Astrocyte (in vitro differentiated cells and primary cell): ENCODE results near the gene NUDT13.

ENCODE experiments used
- EZH2 ChIP-seq: IDR thresholded peaks from 2 replicates; pipeline ENCODE4 v1.6.1; 2012; ENCODE audit warnings: mild to moderate bottlenecking, low read length, inconsistent platforms; ENCODE audit not compliant: insufficient read depth
- TF ChIP-seq, protein P1 (sequence below): IDR thresholded peaks from 2 replicates; pipeline ENCODE4 v1.5.1; 2011; ENCODE audit warnings: low read depth, mild to moderate bottlenecking, inconsistent platforms, low read length, moderate library complexity; ENCODE audit not compliant: insufficient read depth

DNA sequence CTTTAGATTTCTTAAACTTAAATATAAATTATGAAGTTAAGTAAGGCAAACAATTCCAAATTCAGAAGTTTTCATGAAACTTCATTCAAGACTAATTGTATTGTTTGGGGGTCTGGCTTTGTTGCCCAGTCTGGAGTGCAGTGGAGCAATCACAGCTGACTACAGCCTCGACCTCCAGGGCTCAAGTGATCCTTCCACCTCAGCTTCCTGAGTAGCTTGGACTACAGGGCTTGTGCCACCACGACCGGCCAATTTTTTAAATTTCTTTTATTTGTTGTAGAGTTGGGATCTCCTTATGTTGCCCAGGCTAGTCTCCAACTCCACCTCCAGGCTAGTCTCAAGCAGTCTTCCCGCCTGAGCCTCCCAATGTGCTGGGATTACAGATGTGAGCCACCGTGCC, 26.0 kb upstream of the NUDT13 start:
- TF ChIP-seq, protein P1, sequence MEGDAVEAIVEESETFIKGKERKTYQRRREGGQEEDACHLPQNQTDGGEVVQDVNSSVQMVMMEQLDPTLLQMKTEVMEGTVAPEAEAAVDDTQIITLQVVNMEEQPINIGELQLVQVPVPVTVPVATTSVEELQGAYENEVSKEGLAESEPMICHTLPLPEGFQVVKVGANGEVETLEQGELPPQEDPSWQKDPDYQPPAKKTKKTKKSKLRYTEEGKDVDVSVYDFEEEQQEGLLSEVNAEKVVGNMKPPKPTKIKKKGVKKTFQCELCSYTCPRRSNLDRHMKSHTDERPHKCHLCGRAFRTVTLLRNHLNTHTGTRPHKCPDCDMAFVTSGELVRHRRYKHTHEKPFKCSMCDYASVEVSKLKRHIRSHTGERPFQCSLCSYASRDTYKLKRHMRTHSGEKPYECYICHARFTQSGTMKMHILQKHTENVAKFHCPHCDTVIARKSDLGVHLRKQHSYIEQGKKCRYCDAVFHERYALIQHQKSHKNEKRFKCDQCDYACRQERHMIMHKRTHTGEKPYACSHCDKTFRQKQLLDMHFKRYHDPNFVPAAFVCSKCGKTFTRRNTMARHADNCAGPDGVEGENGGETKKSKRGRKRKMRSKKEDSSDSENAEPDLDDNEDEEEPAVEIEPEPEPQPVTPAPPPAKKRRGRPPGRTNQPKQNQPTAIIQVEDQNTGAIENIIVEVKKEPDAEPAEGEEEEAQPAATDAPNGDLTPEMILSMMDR = no peak
- no peak for TF ChIP-seq EZH2
